Neuronal stem cell (in vitro differentiated cells): ENCODE measurements around the gene CNPY1.

Source experiments
- DNase-seq: peaks from one replicate; pipeline ENCODE4 v3.0.0-alpha.2; 2013; ENCODE audit warnings: low spot score
- H2AFZ ChIP-seq: one replicate; pipeline ENCODE4 v1.6.1; 2013; ENCODE audit warnings: mild to moderate bottlenecking, low read length, inconsistent platforms
- H2AK5ac ChIP-seq: 2 replicates; pipeline ENCODE4 v1.6.1; 2013; ENCODE audit warnings: low read depth, mild to moderate bottlenecking, inconsistent platforms, low read length, moderate library complexity, mixed read lengths
- H2BK120ac ChIP-seq: 2 replicates; pipeline ENCODE4 v1.6.1; 2013; ENCODE audit warnings: low read depth, mild to moderate bottlenecking, inconsistent platforms, low read length, moderate library complexity, mixed read lengths
- H2BK12ac ChIP-seq: one replicate; pipeline ENCODE4 v1.6.1; 2013; ENCODE audit warnings: low read length, inconsistent platforms
- H2BK15ac ChIP-seq: 2 replicates; pipeline ENCODE4 v1.6.1; 2013; ENCODE audit warnings: mild to moderate bottlenecking, low read length, inconsistent platforms, mixed read lengths
- H2BK5ac ChIP-seq: one replicate; pipeline ENCODE4 v1.6.1; 2013; ENCODE audit warnings: inconsistent platforms, mild to moderate bottlenecking, low read length, moderate library complexity
- H3K14ac ChIP-seq: one replicate; pipeline ENCODE4 v1.6.1; 2013; ENCODE audit warnings: low read length, inconsistent platforms
- H3K18ac ChIP-seq: 2 replicates; pipeline ENCODE4 v1.6.1; 2013; ENCODE audit warnings: low read length, inconsistent platforms
- H3K23ac ChIP-seq: 2 replicates; pipeline ENCODE4 v1.6.1; 2013; ENCODE audit warnings: low read depth, mild to moderate bottlenecking, mixed read lengths, low read length, inconsistent platforms; ENCODE audit not compliant: poor library complexity
- H3K27ac ChIP-seq: replicated peaks from 3 replicates; pipeline ENCODE4 v1.5.1; 2013; ENCODE audit warnings: low read length, inconsistent platforms
- H3K27me3 ChIP-seq, 3 experiments: 2 replicates each; pipeline ENCODE4 v1.6.1; 2013; ENCODE audit warnings: low read length in 3 of 3, mild to moderate bottlenecking in 2 of 3, inconsistent platforms in 1 of 3, low read depth in 1 of 3, mixed read lengths in 1 of 3, moderate library complexity in 1 of 3; ENCODE audit not compliant: control insufficient read depth in 3 of 3, insufficient read depth in 3 of 3
- H3K36me3 ChIP-seq, 2 donors: replicated peaks in 1 of 2; 2 replicates each; pipeline ENCODE4 v1.6.1; 2013; ENCODE audit warnings: low read length in 2 of 2; ENCODE audit not compliant: control insufficient read depth in 2 of 2, insufficient read depth in 2 of 2
- H3K4ac ChIP-seq: 2 replicates; pipeline ENCODE4 v1.6.1; 2013; ENCODE audit warnings: inconsistent platforms, mild to moderate bottlenecking, low read length, moderate library complexity
- H3K4me1 ChIP-seq, 2 donors: 1 replicate in 1 of 2; 2 replicates in 1 of 2; pipeline ENCODE4 v1.6.1; 2013; ENCODE audit warnings: low read length in 2 of 2, low read depth in 1 of 2; ENCODE audit not compliant: control insufficient read depth in 2 of 2, insufficient read depth in 1 of 2
- H3K4me2 ChIP-seq: one replicate; pipeline ENCODE4 v1.6.1; 2013; ENCODE audit warnings: mild to moderate bottlenecking, low read length, inconsistent platforms; ENCODE audit not compliant: insufficient read depth, poor library complexity, severe bottlenecking
- H3K4me3 ChIP-seq, 2 donors: 2 replicates each; pipeline ENCODE4 v1.5.1; 2013; ENCODE audit warnings: low read length in 2 of 2, mild to moderate bottlenecking in 2 of 2, inconsistent platforms in 1 of 2, moderate library complexity in 1 of 2
- H3K79me1 ChIP-seq: one replicate; pipeline ENCODE4 v1.6.1; 2013; ENCODE audit warnings: low read depth, mild to moderate bottlenecking, inconsistent platforms, low read length, moderate library complexity
- H3K9ac ChIP-seq: one replicate; pipeline ENCODE4 v1.6.1; 2013; ENCODE audit warnings: mild to moderate bottlenecking, low read depth, low read length, inconsistent platforms; ENCODE audit not compliant: poor library complexity
- H3K9me3 ChIP-seq, 2 donors: replicated peaks in 1 of 2; 2 replicates each; pipeline versions ENCODE3 to v1.6.1; 2013; ENCODE audit warnings: low read length in 2 of 2, mild to moderate bottlenecking in 2 of 2, inconsistent platforms in 1 of 2, low read depth in 1 of 2, mixed read lengths in 1 of 2, moderate library complexity in 1 of 2; ENCODE audit not compliant: control insufficient read depth in 2 of 2, insufficient read depth in 1 of 2
- H4K8ac ChIP-seq: one replicate; pipeline ENCODE4 v1.6.1; 2013; ENCODE audit warnings: low read depth, mild to moderate bottlenecking, inconsistent platforms, low read length, moderate library complexity
- H4K91ac ChIP-seq: one replicate; pipeline ENCODE4 v1.6.1; 2013; ENCODE audit warnings: low read length, low read depth, mild to moderate bottlenecking, inconsistent platforms; ENCODE audit not compliant: poor library complexity
- WGBS, 2 donors: extraction: QIAGEN DNeasy Blood & Tissue Kit; methylation state at CpG; one replicate each; pipeline ENCODE4 v1.1.7; 2013; ENCODE audit warnings: missing lambda C conversion rate in 2 of 2, mixed read lengths in 1 of 2; ENCODE audit not compliant: insufficient read length in 2 of 2, insufficient replicate concordance in 1 of 2; ENCODE audit errors: extremely low coverage in 2 of 2; 5-methylcytosine and 5-hydroxymethylcytosine counted together

The CNPY1 gene

DNA sequence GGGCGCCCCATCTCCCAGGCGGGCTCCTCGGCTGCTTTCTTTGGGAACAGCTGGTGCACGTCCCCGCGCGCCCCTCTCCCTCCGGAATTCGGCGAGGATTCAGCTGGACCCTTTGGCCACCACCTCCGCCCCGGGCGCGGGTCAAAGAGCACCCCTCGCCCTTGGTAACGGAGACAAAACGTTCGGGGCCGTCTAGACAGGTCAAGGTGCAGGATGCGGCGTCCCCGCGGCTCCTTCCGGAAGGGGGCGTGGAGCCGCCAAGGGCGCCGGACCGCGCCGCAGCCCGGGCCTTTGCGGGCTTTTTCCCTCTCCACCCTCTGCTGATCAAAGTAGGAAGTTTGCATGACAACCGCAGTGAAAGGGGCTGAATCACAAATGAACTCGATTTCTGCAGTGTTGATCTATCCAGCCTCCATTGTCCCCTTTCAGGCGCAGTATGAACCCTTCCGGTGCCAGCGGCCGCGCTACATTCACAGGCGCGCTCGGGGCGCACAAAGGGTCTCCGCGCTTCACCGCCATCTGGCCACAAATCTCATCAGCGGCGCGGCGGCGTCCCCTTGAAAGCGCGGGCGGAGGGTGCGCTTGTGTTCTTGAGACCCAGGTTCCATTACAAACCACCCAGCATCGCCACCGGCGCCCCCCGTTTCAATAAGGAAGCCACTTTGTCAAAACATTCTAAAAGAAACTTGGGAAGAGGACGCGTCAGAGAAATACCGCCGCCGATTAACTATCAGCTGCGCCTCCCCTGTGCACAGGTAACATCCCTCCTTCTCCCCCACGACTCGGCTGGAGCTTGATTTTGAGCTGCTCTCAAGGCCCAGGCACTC is 36.4 kb downstream of the CNPY1 start:
- Histone ChIP-seq H3K9me3 (no peaks in the 10 kb centered on the region), H3K14ac (no peak overlapping the region), H3K23ac (no peak overlapping the region), H3K27ac (no peak overlapping the region), H3K27me3 (peaks cover 0 to 69% (median 15%) of the 10 kb centered on the region in 3 experiments), H3K36me3 (peaks cover 0 to 29% of the 10 kb centered on the region in 2 donors), H3K79me1 (no peaks in the 10 kb centered on the region), H3K18ac (no peak overlapping the region), H2BK15ac (no peak overlapping the region), H3K4me3 (peak overlapping the region in 1 of 2 donors; percentile 65), H2AK5ac (no peak overlapping the region), H3K4ac (no peak overlapping the region), H2BK5ac (no peak overlapping the region), H3K4me1 (peaks cover 0 to 28% of the 10 kb centered on the region in 2 donors), H4K91ac (no peak overlapping the region), H3K9ac (no peak overlapping the region), H4K8ac (no peak overlapping the region), H3K4me2 (peak overlapping the region; percentile 31), H2BK120ac (no peak overlapping the region), H2BK12ac (no peak overlapping the region), H2AFZ (peak overlapping the region; percentile 71)
- WGBS, 2 donors = no CpG with 5 or more reads among the region's 68 CpGs
- DNase-seq = no peak

DNA sequence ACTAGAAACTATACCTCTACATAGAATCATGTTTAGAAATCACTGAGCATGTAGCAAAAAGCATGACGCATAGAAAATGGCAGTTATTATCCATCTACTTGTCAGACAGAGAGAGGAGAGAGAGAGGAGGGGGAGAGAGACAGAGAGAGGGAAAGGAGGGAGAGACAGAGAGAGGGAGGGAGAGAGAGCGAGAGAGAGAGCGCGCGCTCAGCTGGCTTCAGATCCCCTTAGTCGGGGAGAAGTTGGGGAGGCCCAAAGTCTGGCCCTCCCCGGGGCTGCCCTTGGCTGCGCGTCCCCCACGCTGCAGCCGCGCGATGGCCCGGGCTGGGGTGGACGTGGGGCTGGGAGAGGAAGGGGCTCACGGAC is 37.0 kb downstream of the CNPY1 start:
- Histone ChIP-seq H2BK15ac (no peak overlapping the region), H3K9ac (no peak overlapping the region), H3K4ac (no peak overlapping the region), H2AFZ (peak overlapping the region; percentile 71), H3K23ac (no peak overlapping the region), H3K4me1 (peaks cover 0 to 28% of the 10 kb centered on the region in 2 donors), H2AK5ac (no peak overlapping the region), H3K14ac (no peak overlapping the region), H3K27me3 (peaks cover 0 to 72% (median 19%) of the 10 kb centered on the region in 3 experiments), H3K79me1 (no peaks in the 10 kb centered on the region), H3K27ac (no peak overlapping the region), H4K91ac (no peak overlapping the region), H4K8ac (no peak overlapping the region), H3K4me2 (no peak overlapping the region), H2BK5ac (no peak overlapping the region), H3K36me3 (peaks cover 0 to 32% of the 10 kb centered on the region in 2 donors), H3K18ac (no peak overlapping the region), H3K9me3 (no peaks in the 10 kb centered on the region), H2BK12ac (no peak overlapping the region), H3K4me3 (peak overlapping the region in 1 of 2 donors; percentile 65), H2BK120ac (no peak overlapping the region)
- no CpG with 5 or more reads among the region's 16 CpGs for WGBS, 2 donors
- no peak for DNase-seq

DNA sequence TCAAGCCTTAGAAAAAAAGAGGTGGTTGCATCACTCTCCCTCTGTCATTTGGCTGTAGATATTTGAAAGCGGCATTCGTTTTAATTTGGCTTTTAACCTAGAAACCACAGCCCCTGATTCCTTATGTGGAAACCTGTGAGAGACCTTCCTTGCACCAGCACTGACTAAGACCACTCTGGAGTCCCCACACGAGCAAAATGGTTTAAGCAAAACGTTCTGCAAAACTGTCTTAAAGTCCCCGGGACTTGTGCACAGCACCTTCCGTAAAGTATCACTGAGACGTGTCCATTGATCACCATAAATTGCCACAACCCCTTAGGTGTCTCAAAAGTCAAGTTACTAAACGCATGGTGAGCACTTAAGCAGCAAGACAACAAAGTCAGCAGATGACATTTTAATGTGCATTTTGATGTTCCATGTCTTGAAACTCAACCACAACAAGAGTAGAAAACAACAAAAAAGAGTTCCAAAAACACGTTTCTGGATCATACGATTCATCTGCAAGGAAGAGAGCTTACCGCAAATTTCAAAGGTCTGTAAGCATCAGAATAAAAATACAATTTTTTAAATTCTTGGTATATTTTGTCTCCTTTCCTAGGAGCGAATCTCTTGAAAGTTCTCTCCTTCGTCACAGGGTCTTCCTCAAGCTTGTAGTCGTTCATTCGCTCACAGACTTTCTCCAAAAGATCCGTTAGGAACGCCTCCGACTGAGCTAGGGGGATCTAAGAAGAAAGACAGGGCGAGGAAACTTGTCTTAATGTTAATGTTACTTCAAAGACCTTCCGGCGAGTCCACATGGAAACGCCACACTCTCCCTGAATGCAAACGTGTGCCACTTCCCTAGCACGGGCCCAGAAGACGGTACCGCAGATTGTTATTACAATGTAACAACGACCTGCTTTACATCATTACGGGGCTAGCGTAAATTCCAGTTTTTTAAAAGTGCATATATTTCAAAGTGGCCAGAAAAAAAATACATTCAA is 37.7 kb downstream of the CNPY1 start:
- no peak overlapping the region for H3K27ac ChIP-seq
- peaks cover 0 to 28% of the 10 kb centered on the region in 2 donors for H3K4me1 ChIP-seq
- H3K9ac ChIP-seq = no peak overlapping the region
- no peak overlapping the region for H2AK5ac ChIP-seq
- no peak overlapping the region for H3K23ac ChIP-seq
- no peak overlapping the region for H4K8ac ChIP-seq
- no peak overlapping the region for H2BK120ac ChIP-seq
- no peak overlapping the region for H3K14ac ChIP-seq
- H3K27me3 ChIP-seq = peaks cover 0 to 72% (median 19%) of the 10 kb centered on the region in 3 experiments
- no peak overlapping the region for H2BK5ac ChIP-seq
- peak overlapping the region; percentile 71 for H2AFZ ChIP-seq
- no peak overlapping the region for H4K91ac ChIP-seq
- DNase-seq = no peak
- H2BK12ac ChIP-seq = no peak overlapping the region
- H3K36me3 ChIP-seq = peaks cover 0 to 32% of the 10 kb centered on the region in 2 donors
- no peaks in the 10 kb centered on the region for H3K9me3 ChIP-seq
- no CpG with 5 or more reads among the region's 29 CpGs for WGBS, 2 donors
- no peak overlapping the region for H3K4ac ChIP-seq
- no peak overlapping the region for H3K4me2 ChIP-seq
- peak overlapping the region in 1 of 2 donors; percentile 65 for H3K4me3 ChIP-seq
- H2BK15ac ChIP-seq = no peak overlapping the region
- H3K79me1 ChIP-seq = no peaks in the 10 kb centered on the region
- no peak overlapping the region for H3K18ac ChIP-seq
